Stimulated activated CD4-positive, alpha-beta T cell treated with anti-CD3 and anti-CD28 coated beads, Interleukin-12 subunit alpha, Interleukin-12 subunit beta, amount 100 ng/mL, for 48 hours (primary cell): ENCODE measurements around the gene PKDCC.
"Not testable (repeated sequence)": the region's sequence is repeated elsewhere in the genome, so short reads cannot be mapped to it uniquely, and the experiment has no call there.

ENCODE experiments used
- DNase-seq, 3 donors: peaks; one replicate each; pipeline ENCODE4 v3.0.0-alpha.2; 2020; ENCODE audit warnings: low read depth in 2 of 3, low spot score in 1 of 3

The PKDCC gene

GRCh38 chr2:42063431-42064171 lies 15.8 kb downstream of the PKDCC start:
- DNase-seq: no peak

- no peak for DNase-seq
Measured at GRCh38 chr2:42064417-42064942, 16.7 kb downstream of the PKDCC start.

- not testable (repeated sequence) for DNase-seq
Measured at GRCh38 chr2:42065753-42066152, 17.9 kb downstream of the PKDCC start.

- DNase-seq: not testable (repeated sequence)
Measured at GRCh38 chr2:42067001-42067400, 19.2 kb downstream of the PKDCC start.

GRCh38 chr2:42067521-42067920 lies 19.7 kb downstream of the PKDCC start:
- no peak for DNase-seq

GRCh38 chr2:42068571-42069178 lies 20.9 kb downstream of the PKDCC start:
- DNase-seq: no peak

GRCh38 chr2:42069568-42069967 lies 21.7 kb downstream of the PKDCC start:
- DNase-seq: no peak

GRCh38 chr2:42071791-42072190 lies 24.0 kb downstream of the PKDCC start:
- DNase-seq: no peak

- no peak for DNase-seq
Measured at GRCh38 chr2:42072349-42073118, 24.7 kb downstream of the PKDCC start.

- no peak for DNase-seq
Measured at GRCh38 chr2:42073739-42074503, 26.1 kb downstream of the PKDCC start.

- no peak for DNase-seq
Measured at GRCh38 chr2:42074661-42075060, 26.8 kb downstream of the PKDCC start.

- DNase-seq: no peak
Measured at GRCh38 chr2:42076357-42077225, 28.8 kb downstream of the PKDCC start.

- no peak for DNase-seq
Measured at GRCh38 chr2:42077343-42077742, 29.5 kb downstream of the PKDCC start.

- DNase-seq: no peak
Measured at GRCh38 chr2:42079737-42080287, 32.0 kb downstream of the PKDCC start.

- DNase-seq: not testable (repeated sequence)
Measured at GRCh38 chr2:42081151-42081550, 33.3 kb downstream of the PKDCC start.

- no peak for DNase-seq
Measured at GRCh38 chr2:42082016-42082415, 34.2 kb downstream of the PKDCC start.

GRCh38 chr2:42084231-42084671 lies 36.4 kb downstream of the PKDCC start:
- DNase-seq: no peak

- not testable (repeated sequence) for DNase-seq
Measured at GRCh38 chr2:42085070-42085469, 37.2 kb downstream of the PKDCC start.

- DNase-seq: no peak
Measured at GRCh38 chr2:42085706-42086487, 38.1 kb downstream of the PKDCC start.
